Endothelial cell (in vitro differentiated cells): ENCODE data around the gene SLC44A5. TPM values are rescaled to one million over a fixed set of nuclear protein-coding genes. Genes with fewer than 3 reads are reported as not detected.
A peak's percentile ranks its signal among the peaks of the same experiment; 100 is the strongest.
"Not testable (repeated sequence)": the region's sequence is repeated elsewhere in the genome, so short reads cannot be mapped to it uniquely, and the experiment has no call there.

Experiments used
- DNase-seq: peaks from one replicate; pipeline ENCODE4 v3.0.0; 2021; ENCODE audit warnings: low spot score
- H3K27ac Mint-ChIP-seq: one replicate; pipeline ENCODE4 v1.8.0; 2021; ENCODE audit warnings: mixed read lengths, inconsistent platforms; ENCODE audit not compliant: unreplicated experiment
- H3K27me3 Mint-ChIP-seq: one replicate; pipeline ENCODE4 v1.8.0; 2021; ENCODE audit warnings: mild to moderate bottlenecking, moderate library complexity, mixed read lengths, inconsistent platforms; ENCODE audit not compliant: unreplicated experiment
- H3K36me3 Mint-ChIP-seq: one replicate; pipeline ENCODE4 v1.8.0; 2021; ENCODE audit warnings: mild to moderate bottlenecking, low read depth, mixed read lengths, inconsistent platforms; ENCODE audit not compliant: unreplicated experiment
- H3K4me1 Mint-ChIP-seq: one replicate; pipeline ENCODE4 v1.8.0; 2021; ENCODE audit warnings: mild to moderate bottlenecking, mixed read lengths, inconsistent platforms; ENCODE audit not compliant: unreplicated experiment
- H3K4me3 Mint-ChIP-seq: one replicate; pipeline ENCODE4 v1.8.0; 2021; ENCODE audit warnings: mild to moderate bottlenecking, mixed read lengths, inconsistent platforms; ENCODE audit not compliant: unreplicated experiment
- H3K9me3 Mint-ChIP-seq: one replicate; pipeline ENCODE4 v1.8.0; 2021; ENCODE audit warnings: mixed read lengths, inconsistent platforms; ENCODE audit not compliant: unreplicated experiment
- CTCF ChIP-seq: fragments of 200-600 bp; sonication (generic); IDR thresholded peaks from one replicate; pipeline ENCODE4 v1.5.0; 2021; ENCODE audit warnings: antibody characterized with exemption; ENCODE audit not compliant: unreplicated experiment
- total RNA-seq: library from RNA; stranded (reverse); fragmentation: NEBNext Ultra II Directional; extraction: Animal tissue kit (Norgen Biotek cat#: 25700); gene quantifications from one replicate; pipeline ENCODE4 v1.2.1, GENCODE V29; 2021; ENCODE audit not compliant: unreplicated experiment

Gene SLC44A5
- total RNA-seq, 1 donor from 2014 or later: 3.4 TPM

GRCh38 chr1:75257424-75257823 lies 353.5 kb downstream of the SLC44A5 start:
- Mint-ChIP-seq H3K27me3 (no peaks in the 10 kb centered on the region), H3K9me3 (no peaks in the 10 kb centered on the region), H3K4me3 (no peak overlapping the region), H3K36me3 (no peaks in the 10 kb centered on the region), H3K4me1 (no peaks in the 10 kb centered on the region), H3K27ac (no peak overlapping the region)
- no peak for DNase-seq
- TF ChIP-seq CTCF: peak; percentile 25

GRCh38 chr1:75250114-75250513 lies 360.8 kb downstream of the SLC44A5 start:
- H3K9me3 Mint-ChIP-seq, H3K4me1 Mint-ChIP-seq, H3K36me3 Mint-ChIP-seq, H3K27ac Mint-ChIP-seq, H3K27me3 Mint-ChIP-seq, DNase-seq, H3K4me3 Mint-ChIP-seq: not testable (repeated sequence)

GRCh38 chr1:75245239-75245638 lies 365.7 kb downstream of the SLC44A5 start:
- Mint-ChIP-seq H3K36me3 (no peaks in the 10 kb centered on the region), H3K4me3 (no peak overlapping the region), H3K27me3 (no peaks in the 10 kb centered on the region), H3K4me1 (no peaks in the 10 kb centered on the region), H3K27ac (no peak overlapping the region), H3K9me3 (no peaks in the 10 kb centered on the region)
- no peak for DNase-seq
- TF ChIP-seq CTCF: no peak

GRCh38 chr1:75243124-75243523 lies 367.8 kb downstream of the SLC44A5 start:
- no peaks in the 10 kb centered on the region for H3K36me3 Mint-ChIP-seq
- no peak overlapping the region for H3K4me3 Mint-ChIP-seq

GRCh38 chr1:75237316-75237715 lies 373.6 kb downstream of the SLC44A5 start:
- Mint-ChIP-seq H3K9me3 (no peaks in the 10 kb centered on the region), H3K4me3 (no peak overlapping the region), H3K27me3 (no peaks in the 10 kb centered on the region), H3K27ac (no peak overlapping the region), H3K36me3 (no peaks in the 10 kb centered on the region), H3K4me1 (no peaks in the 10 kb centered on the region)
- TF ChIP-seq CTCF: no peak
- DNase-seq: no peak

More at GRCh38 chr1:75243124-75243523, 367.8 kb downstream of the SLC44A5 start:
- TF ChIP-seq CTCF: no peak
- Mint-ChIP-seq H3K9me3 (no peaks in the 10 kb centered on the region), H3K27ac (no peak overlapping the region), H3K4me1 (no peaks in the 10 kb centered on the region), H3K27me3 (no peaks in the 10 kb centered on the region)
- no peak for DNase-seq

- Mint-ChIP-seq H3K9me3 (no peaks in the 10 kb centered on the region), H3K4me1 (no peaks in the 10 kb centered on the region), H3K27ac (no peak overlapping the region), H3K36me3 (no peaks in the 10 kb centered on the region), H3K27me3 (no peaks in the 10 kb centered on the region), H3K4me3 (no peak overlapping the region)
- TF ChIP-seq CTCF: no peak
- DNase-seq: no peak
Observed at GRCh38 chr1:75234562-75234961, 376.4 kb downstream of the SLC44A5 start.
